Activated naive CD8-positive, alpha-beta T cell treated with anti-CD3 and anti-CD28 coated beads for 36 hours (primary cell): ENCODE results near the gene PDE4B. TPM values are rescaled to one million over a fixed set of nuclear protein-coding genes. Genes with fewer than 3 reads are reported as not detected.
A peak's percentile ranks its signal among the peaks of the same experiment; 100 is the strongest.

Source experiments
- DNase-seq: peaks from one replicate; pipeline ENCODE4 v3.0.0; 2021
- H3K27ac Mint-ChIP-seq: one replicate; pipeline ENCODE4 v1.8.0; 2022; ENCODE audit warnings: mild to moderate bottlenecking, moderate library complexity, mixed read lengths
- H3K27me3 Mint-ChIP-seq: one replicate; pipeline ENCODE4 v1.8.0; 2022; ENCODE audit warnings: mild to moderate bottlenecking, mixed read lengths
- H3K36me3 Mint-ChIP-seq: one replicate; pipeline ENCODE4 v1.8.0; 2021; ENCODE audit warnings: mild to moderate bottlenecking, mixed read lengths
- H3K4me1 Mint-ChIP-seq: one replicate; pipeline ENCODE4 v1.8.0; 2021; ENCODE audit warnings: mixed read lengths
- H3K4me3 Mint-ChIP-seq: one replicate; pipeline ENCODE4 v1.8.0; 2022; ENCODE audit warnings: mild to moderate bottlenecking, moderate library complexity, mixed read lengths
- H3K9me3 Mint-ChIP-seq: one replicate; pipeline ENCODE4 v1.8.0; 2022; ENCODE audit warnings: mixed read lengths
- total RNA-seq, 2 experiments: library from RNA; stranded (reverse); gene quantifications; one replicate each; pipeline ENCODE4 v1.2.3, GENCODE V29; 2021

The PDE4B gene
- total RNA-seq, 2 experiments from 2014 or later, result 22.3 to 24.6 TPM

DNA sequence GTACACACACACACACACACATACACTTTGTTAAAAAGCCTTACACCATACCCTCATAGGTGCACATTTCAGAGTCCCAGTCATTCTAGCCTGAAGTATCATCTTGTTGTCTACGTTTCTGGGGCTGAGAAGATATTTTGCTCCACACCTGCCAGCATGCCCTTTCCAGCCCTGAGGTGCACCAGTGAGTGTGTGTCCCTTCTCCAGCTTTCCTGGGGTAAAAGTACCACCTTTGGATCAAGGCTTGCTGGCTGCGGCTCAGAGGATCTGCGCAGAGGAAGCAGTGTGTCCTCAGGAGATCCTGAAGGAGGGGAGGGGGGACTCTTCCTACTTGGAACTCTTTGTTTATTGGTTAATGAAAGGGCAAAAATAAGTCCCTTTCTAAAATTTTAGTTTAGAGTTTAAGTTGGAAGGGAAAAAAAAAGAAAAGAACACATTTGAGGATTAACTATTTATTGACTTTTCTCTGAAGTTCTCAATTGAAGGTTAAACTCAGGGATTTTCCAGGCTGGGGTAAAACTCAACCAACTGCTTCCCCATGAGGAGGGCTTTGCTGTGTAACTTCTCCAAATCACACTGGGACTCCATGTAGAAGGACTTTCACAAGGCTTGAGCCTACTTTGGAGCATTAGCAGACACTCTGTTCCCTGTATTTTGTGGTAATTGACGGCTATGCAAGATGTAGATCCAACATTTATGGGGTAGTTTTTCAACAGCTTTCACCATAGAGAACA lies 540.9 kb downstream of the PDE4B start:
- DNase-seq, result no peak
- Mint-ChIP-seq H3K27ac (peak overlapping the region; percentile 94), H3K27me3 (no peaks in the 10 kb centered on the region), H3K4me3 (peak overlapping the region; percentile 99), H3K36me3 (peaks cover 54% of the 10 kb centered on the region), H3K4me1 (peaks cover 55% of the 10 kb centered on the region), H3K9me3 (no peaks in the 10 kb centered on the region)

DNA sequence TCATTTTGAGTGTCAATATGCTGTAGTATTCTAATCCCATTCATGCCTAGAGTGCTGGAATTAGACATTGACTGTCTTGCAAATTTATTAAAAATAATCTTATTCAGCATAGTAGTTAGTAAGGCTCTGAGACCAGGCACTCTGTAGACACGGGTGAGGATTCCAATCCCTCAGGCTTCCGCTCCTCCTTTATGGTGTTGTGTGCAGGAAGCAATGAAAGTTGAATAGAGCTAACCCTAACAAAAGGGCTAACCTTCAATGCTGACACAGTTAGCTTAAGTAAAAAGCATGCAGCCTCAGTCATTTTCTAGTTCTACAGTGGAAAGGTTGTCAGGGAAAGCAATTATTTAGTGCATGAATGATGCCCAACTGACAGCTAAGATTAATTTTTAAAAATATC lies 541.6 kb downstream of the PDE4B start:
- Mint-ChIP-seq H3K27ac (peak overlapping the region; percentile 94), H3K36me3 (peaks cover 58% of the 10 kb centered on the region), H3K4me3 (peak overlapping the region; percentile 99), H3K9me3 (no peaks in the 10 kb centered on the region), H3K27me3 (no peaks in the 10 kb centered on the region), H3K4me1 (peaks cover 50% of the 10 kb centered on the region)
- no peak for DNase-seq

DNA sequence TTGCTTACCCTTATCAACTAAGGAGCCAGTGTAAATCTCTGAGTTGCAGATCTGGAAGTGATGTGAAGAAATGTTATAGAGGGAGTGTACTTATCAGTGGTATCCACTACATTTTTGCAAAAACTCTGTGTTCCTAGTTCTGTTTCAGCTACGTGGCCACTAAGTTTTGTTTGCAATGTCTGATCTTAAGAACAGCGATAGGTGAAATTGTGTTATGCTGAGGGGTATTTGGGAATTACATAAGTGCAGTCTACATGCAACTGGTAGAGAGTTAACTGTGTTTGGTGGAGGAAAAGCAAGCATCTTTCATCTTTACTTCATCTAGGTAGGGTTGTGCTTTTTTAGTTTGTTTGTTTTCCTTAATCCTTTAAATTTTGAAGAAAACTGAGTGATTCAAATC lies 542.4 kb downstream of the PDE4B start:
- Mint-ChIP-seq H3K4me1 (peaks cover 50% of the 10 kb centered on the region), H3K4me3 (peak overlapping the region; percentile 99), H3K27me3 (no peaks in the 10 kb centered on the region), H3K9me3 (no peaks in the 10 kb centered on the region), H3K27ac (peak overlapping the region; percentile 94), H3K36me3 (peaks cover 65% of the 10 kb centered on the region)
- no peak for DNase-seq

DNA sequence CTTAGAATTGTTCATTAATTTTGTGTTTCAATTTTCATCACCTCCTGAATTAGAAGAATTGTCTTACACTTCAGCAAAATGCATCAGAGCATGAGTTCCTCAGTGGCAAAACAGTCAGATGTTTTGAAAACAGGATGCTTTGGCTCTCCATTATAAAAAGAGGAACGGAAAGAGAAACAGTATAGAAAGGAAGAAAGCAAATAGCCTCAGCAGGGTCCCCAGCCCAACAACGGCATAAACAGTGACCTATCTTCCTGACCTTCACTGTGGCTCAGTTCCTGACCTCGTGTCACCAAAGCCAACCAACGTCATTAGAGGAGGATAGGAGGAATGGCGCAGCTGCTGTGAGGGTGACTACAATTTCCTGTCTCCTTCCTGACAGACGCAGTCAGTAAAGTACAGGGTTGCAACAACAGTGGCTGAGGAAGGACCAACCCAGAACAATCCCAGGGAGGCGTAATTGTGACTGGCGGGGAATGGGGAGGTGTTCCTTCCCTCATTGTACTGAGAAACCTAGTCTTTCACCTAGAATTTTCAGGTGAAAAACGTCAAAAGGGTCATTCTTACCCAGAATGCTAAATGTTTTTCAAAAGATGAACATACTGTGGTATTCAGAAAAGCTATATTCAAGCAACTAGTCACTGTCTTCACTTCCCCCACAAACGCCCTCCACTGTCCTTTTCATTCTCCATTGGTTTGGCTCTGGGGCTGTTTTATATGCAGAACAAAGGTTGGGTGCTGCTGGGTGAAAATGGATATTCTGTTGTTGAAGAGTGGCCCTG lies 543.4 kb downstream of the PDE4B start:
- Mint-ChIP-seq H3K27ac (peak overlapping the region; percentile 94), H3K9me3 (no peaks in the 10 kb centered on the region), H3K4me1 (peaks cover 48% of the 10 kb centered on the region), H3K4me3 (peak overlapping the region; percentile 99), H3K27me3 (no peaks in the 10 kb centered on the region), H3K36me3 (peaks cover 65% of the 10 kb centered on the region)
- peak; percentile 75 for DNase-seq

DNA sequence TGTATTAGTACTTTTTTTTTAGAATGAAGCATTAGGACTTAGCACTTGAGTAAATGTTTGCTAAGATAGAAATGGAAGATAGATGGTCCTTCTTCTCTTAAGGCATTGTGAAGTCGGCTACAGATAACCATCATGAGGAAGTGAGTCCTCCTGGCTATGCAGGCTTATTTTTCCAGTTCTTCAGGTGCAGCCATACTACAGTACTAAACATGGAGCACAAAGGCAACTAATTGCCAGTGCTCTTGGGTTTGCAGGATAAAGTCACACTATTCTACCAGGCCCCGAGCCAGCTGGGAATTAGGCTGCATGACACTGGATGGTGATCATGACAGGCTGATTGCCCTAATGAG lies 543.9 kb downstream of the PDE4B start:
- Mint-ChIP-seq H3K9me3 (no peaks in the 10 kb centered on the region), H3K36me3 (peaks cover 67% of the 10 kb centered on the region), H3K27me3 (no peaks in the 10 kb centered on the region), H3K4me1 (peaks cover 53% of the 10 kb centered on the region), H3K27ac (peak overlapping the region; percentile 94), H3K4me3 (peak overlapping the region; percentile 99)
- no peak for DNase-seq

DNA sequence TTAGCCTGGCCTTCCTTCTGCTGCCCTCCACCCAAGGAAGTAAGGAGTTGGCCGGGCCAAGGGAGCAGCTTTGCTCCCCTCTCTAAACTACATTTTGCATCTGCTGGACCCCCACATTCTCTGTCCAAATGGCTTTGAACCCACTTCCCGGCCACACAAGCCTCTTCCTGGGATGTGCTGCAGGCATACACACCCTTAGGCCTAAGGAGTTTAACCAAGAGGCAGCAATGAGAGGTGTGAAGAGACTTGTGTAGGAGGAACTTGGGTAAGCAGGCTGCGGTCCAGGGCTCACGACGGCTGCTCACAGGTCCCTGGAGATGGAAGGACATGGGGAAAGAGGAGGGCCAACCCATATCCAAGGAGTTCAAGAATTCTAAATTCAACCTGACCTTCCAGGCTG lies 544.6 kb downstream of the PDE4B start:
- Mint-ChIP-seq H3K4me3 (peak overlapping the region; percentile 99), H3K36me3 (peaks cover 69% of the 10 kb centered on the region), H3K27ac (peak overlapping the region; percentile 94), H3K9me3 (no peaks in the 10 kb centered on the region), H3K27me3 (no peaks in the 10 kb centered on the region), H3K4me1 (peaks cover 55% of the 10 kb centered on the region)
- DNase-seq, result no peak

DNA sequence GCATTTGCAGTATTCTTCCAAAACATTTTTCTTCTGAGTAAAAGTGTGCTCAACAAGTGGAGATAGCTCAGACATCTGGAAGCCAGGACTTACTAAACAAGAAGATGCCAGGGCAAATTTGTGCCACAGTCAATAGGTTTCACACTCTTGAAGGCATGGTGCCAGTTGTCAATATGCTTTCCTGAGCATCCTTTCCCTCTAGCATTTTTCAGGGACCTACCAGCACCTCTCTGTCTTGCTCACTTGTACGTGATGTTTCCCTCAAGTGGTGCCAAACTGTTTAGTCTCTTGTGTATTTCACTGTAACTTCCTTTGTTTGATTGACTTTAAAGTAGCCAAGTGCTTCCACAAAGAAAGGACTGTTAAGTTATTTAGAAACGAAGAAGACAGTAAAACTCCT lies 547.2 kb downstream of the PDE4B start:
- no peak for DNase-seq
- H3K36me3 Mint-ChIP-seq, result peaks cover 66% of the 10 kb centered on the region
- H3K27ac Mint-ChIP-seq, result peak overlapping the region; percentile 83
- peaks cover 75% of the 10 kb centered on the region for H3K4me1 Mint-ChIP-seq
- H3K27me3 Mint-ChIP-seq, result no peaks in the 10 kb centered on the region
- peak overlapping the region; percentile 52 for H3K4me3 Mint-ChIP-seq
- H3K9me3 Mint-ChIP-seq, result peaks cover 2% of the 10 kb centered on the region

DNA sequence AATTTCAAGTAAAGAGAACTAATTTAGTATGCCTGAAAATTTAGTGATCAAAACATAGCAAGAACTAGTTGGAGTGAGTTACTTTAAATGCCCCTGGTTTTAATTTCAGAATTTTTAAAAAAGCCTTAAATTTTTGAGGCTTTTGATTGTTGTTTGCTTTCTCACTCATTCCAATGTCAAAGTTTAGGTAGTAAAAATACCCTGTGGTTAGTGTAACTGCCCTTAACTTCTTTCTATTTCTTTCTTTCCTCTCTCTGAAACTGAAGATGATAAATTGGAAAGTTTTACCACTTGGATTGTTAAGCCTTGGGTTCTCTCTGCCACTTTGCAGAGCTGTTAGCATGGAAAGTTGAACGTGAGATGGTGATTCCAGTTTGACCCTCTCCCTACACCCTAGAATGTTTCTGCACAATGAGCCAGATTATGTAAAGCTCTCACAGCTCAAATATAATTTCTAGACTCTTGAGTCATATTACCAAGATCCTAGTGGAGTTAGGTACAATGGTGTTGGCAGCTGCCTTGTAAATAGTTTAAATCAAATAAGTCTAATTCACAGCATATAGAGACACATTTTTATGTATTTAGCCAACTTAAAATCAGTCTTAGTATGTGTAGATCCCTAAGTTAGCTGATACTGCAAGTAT lies 548.9 kb downstream of the PDE4B start:
- H3K27me3 Mint-ChIP-seq, result no peaks in the 10 kb centered on the region

DNA sequence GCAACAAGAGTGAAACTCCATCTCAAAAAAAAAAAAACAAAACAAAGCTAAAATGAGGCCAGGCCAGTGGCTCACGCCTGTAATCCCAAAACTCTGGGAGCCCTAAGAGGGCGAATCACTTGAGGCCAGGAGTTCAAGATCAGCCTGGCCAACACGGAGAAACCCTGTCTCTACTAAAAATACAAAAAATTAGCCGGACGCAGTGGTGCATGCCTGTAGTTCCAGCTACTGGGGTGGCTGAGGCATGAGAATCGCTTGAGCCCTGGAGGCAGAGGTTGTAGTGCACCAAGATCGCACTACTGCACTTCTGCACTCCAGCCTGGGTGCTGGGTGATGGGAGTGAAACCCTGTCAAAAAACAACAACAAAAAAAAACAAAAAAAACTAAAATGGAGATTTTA lies 550.0 kb downstream of the PDE4B start:
- peaks cover 78% of the 10 kb centered on the region for H3K4me1 Mint-ChIP-seq
- peak overlapping the region; percentile 42 for H3K27ac Mint-ChIP-seq
- no peak for DNase-seq
- no peaks in the 10 kb centered on the region for H3K27me3 Mint-ChIP-seq
- peaks cover 63% of the 10 kb centered on the region for H3K36me3 Mint-ChIP-seq
- H3K9me3 Mint-ChIP-seq, result peaks cover 2% of the 10 kb centered on the region
- H3K4me3 Mint-ChIP-seq, result peak overlapping the region; percentile 19

More for the DNA sequence above, 548.9 kb downstream of the PDE4B start:
- H3K4me1 Mint-ChIP-seq, result peaks cover 78% of the 10 kb centered on the region
- DNase-seq, result no peak
- peak overlapping the region; percentile 67 for H3K27ac Mint-ChIP-seq
- peaks cover 68% of the 10 kb centered on the region for H3K36me3 Mint-ChIP-seq
- H3K4me3 Mint-ChIP-seq, result peak overlapping the region; percentile 63
- peaks cover 2% of the 10 kb centered on the region for H3K9me3 Mint-ChIP-seq

DNA sequence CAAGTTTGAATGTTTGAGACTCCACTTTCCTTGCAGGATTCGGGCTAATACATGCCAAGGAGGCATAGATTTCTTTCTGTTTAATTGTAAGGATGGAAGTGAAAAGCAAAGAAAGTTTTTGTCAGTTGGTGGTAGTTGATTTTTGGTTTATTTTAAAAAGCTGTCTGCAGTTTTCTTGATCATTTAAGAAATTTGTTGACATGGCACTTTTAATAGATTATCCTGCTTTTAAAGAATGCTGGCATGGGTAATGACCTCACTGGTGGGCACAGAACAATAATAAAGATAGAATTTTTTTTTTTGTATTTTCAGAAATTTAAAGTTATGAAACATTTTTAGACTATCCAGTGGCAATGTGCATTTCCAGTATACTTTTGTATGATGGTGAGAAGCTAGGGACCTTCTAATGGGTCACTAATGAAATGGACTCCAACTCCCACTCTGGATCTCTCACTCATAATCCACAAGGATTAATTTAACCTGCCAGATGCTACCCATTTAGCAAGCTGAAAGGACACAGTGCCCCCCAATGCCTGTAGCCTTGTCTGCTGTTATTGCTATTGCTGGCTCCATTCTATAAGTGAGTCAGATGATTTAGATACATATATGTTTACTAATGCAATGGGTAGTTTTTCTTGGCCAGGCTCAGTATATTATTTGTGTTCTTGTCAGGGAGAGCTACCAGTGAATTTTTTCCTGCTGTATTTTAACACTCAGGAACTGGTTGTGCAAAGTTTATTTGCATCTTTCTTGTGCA lies 551.1 kb downstream of the PDE4B start:
- Mint-ChIP-seq H3K36me3 (peaks cover 55% of the 10 kb centered on the region), H3K9me3 (peaks cover 2% of the 10 kb centered on the region), H3K4me3 (no peak overlapping the region), H3K4me1 (peaks cover 80% of the 10 kb centered on the region), H3K27ac (peak overlapping the region; percentile 77), H3K27me3 (no peaks in the 10 kb centered on the region)
- no peak for DNase-seq

DNA sequence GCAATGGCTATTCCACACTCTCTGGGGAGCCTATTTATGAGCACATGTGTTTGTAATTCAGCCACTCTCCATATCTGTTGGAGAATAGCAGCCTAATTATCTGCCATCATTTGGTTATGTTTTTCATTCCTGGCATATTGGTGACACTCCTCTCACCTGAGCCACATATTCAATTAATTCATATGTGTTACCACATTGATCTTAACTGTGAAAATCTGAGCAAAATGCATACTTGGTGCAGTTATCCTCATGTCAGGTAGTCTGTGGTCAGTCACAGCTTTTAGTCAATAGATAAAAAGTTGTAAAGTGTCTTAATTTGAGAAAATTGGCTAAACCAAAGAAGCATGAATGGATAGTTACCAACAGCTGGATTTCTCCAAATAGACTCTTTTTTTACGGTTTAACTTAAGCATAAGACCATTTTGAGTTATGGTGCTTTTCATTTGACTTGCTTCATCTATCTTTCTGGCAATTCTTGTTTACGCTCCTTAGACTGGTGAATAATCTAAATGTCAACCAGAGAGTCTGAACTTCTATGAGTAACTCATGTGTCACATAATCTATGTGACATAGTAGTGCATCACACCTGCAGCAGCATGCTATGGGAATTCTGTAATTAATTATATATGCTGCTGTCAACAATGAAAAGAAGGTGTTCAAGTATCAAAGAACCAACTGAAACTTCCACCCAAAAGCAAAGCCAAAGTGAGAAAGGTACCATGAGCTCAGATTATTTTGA lies 553.5 kb downstream of the PDE4B start:
- H3K4me3 Mint-ChIP-seq, result peak overlapping the region; percentile 12
- H3K27me3 Mint-ChIP-seq, result no peaks in the 10 kb centered on the region
- peaks cover 45% of the 10 kb centered on the region for H3K36me3 Mint-ChIP-seq

DNA sequence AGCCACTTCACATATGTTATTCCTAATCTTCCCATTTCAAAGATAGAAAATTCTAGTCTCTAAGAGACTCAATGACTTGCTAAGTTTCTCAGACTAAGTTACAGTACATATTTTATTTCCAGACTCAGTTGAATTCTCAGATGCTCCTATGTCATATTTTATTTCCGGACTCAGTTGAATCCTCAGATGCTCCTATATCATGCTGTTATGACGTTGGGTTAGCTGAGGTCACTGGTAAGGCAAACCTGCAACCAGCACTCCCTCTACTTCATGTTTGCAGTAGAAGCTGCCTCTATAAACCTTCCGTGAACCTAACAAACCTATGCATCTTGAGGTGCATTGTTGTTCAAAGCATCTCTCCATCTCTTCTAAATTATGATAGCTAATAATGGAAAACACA lies 554.2 kb downstream of the PDE4B start:
- peaks cover 2% of the 10 kb centered on the region for H3K9me3 Mint-ChIP-seq
- peak overlapping the region; percentile 78 for H3K27ac Mint-ChIP-seq
- H3K4me3 Mint-ChIP-seq, result peak overlapping the region; percentile 12
- DNase-seq, result no peak
- H3K4me1 Mint-ChIP-seq, result peaks cover 86% of the 10 kb centered on the region
- peaks cover 44% of the 10 kb centered on the region for H3K36me3 Mint-ChIP-seq
- H3K27me3 Mint-ChIP-seq, result no peaks in the 10 kb centered on the region

More for the DNA sequence above, 553.5 kb downstream of the PDE4B start:
- DNase-seq, result no peak
- peaks cover 2% of the 10 kb centered on the region for H3K9me3 Mint-ChIP-seq
- peak overlapping the region; percentile 78 for H3K27ac Mint-ChIP-seq
- H3K4me1 Mint-ChIP-seq, result peaks cover 86% of the 10 kb centered on the region

DNA sequence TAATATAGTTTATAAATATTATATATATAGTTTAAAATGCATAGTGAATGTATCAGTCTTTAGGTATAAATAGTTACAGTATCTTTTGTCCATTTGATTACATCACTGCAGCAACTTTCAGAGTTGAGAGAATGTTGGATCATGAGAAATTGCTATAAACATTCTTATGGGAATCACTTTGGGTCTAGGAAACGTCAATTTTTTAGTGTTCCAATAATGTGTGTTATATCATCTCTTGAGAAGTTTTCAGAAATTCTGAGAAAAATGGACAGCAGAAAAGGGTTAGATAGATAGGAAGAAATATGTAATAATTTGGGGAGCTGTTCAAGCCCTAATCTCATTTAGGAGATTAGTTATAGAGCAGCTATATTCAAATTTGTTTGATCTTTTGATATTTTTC lies 556.1 kb downstream of the PDE4B start:
- peaks cover 48% of the 10 kb centered on the region for H3K36me3 Mint-ChIP-seq
- peaks cover 92% of the 10 kb centered on the region for H3K4me1 Mint-ChIP-seq
- no peaks in the 10 kb centered on the region for H3K27me3 Mint-ChIP-seq
- peak overlapping the region; percentile 70 for H3K27ac Mint-ChIP-seq
- H3K9me3 Mint-ChIP-seq, result peaks cover 2% of the 10 kb centered on the region
- DNase-seq, result no peak
- H3K4me3 Mint-ChIP-seq, result no peak overlapping the region

DNA sequence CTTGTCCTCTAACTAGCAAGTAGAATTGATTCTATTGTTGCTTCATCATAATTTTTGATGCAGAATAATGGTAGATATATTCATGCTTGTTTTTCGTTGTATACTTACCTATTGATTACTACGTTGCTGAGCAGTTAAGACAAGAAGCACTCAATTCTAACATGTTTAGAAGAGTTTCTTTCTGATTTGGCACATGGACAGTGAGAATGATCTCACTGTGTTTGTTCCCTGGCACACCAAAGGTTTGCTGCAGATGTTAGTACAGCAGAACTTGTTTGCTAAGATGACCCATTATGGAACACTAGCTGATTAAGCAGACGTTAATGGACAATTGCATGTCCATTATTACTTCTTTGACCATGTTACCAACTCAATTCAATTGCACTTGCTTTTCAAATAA lies 556.5 kb downstream of the PDE4B start:
- Mint-ChIP-seq H3K27me3 (no peaks in the 10 kb centered on the region), H3K4me1 (peaks cover 92% of the 10 kb centered on the region), H3K4me3 (peak overlapping the region; percentile 55)

More for the DNA sequence above, 556.5 kb downstream of the PDE4B start:
- DNase-seq, result no peak
- peaks cover 2% of the 10 kb centered on the region for H3K9me3 Mint-ChIP-seq
- H3K27ac Mint-ChIP-seq, result peak overlapping the region; percentile 73
- peaks cover 47% of the 10 kb centered on the region for H3K36me3 Mint-ChIP-seq
